Right ventricle myocardium inferior (tissue), 1 donor: ENCODE data around the gene GLOD5. TPM values are rescaled to one million over a fixed set of nuclear protein-coding genes. Genes with fewer than 3 reads are reported as not detected.

Experiments
- ATAC-seq: fragments of 200-7000 bp; cut with Tn5 transposase; one replicate; pipeline ENCODE4 v1.9.1; 2020; ENCODE audit warnings: mild to moderate bottlenecking, moderate library complexity
- DNase-seq: peaks from one replicate; pipeline ENCODE4 v3.0.0; 2021; ENCODE audit errors: missing footprints
- intact Hi-C: fragments of 100-400 bp; cut with DNase I; formaldehyde crosslinking; loops from one replicate; pipeline ENCODE4 v1.11.0; 2022
- long read RNA-seq: library from polyadenylated mRNA; unstranded; transcript quantifications from one replicate; pipeline ENCODE4 v2.0.0, GENCODE V29; 2021
- total RNA-seq: library from RNA; stranded (reverse); fragmentation: NEBNext Ultra II Directional; extraction: Animal tissue kit (Norgen Biotek cat#: 25700); gene quantifications from one replicate; pipeline ENCODE4 v1.2.1, GENCODE V29; 2021
- donor health status: DM: no; HTN: yes; CAD: no; lungs with severe emphysema.

GLOD5 gene
- not detected for total RNA-seq
- long read RNA-seq, result 0 reads

GRCh38 chrX:48761674-48762471 lies at the start of gene GLOD5:
TSS of gene GLOD5 (plus strand) at chrX:48761747. CDS start at chrX:48761791, 44 bp downstream.
- no peak for DNase-seq
- no peak for ATAC-seq
- intact Hi-C loops, result no loop called here

GRCh38 chrX:48711929-48712505 lies 49.5 kb upstream of the GLOD5 start:
- DNase-seq, result no peak
- ATAC-seq, result no peak
- intact Hi-C loops, result no loop called here

- intact Hi-C loops, result no loop called here
- DNase-seq (no peak), ATAC-seq (no peak)
Observed at GRCh38 chrX:48713847-48714246, 47.7 kb upstream of the GLOD5 start.

- intact Hi-C loops, result no loop called here
- ATAC-seq (no peak), DNase-seq (no peak)
Observed at GRCh38 chrX:48714573-48714972, 47.0 kb upstream of the GLOD5 start.

DNA sequence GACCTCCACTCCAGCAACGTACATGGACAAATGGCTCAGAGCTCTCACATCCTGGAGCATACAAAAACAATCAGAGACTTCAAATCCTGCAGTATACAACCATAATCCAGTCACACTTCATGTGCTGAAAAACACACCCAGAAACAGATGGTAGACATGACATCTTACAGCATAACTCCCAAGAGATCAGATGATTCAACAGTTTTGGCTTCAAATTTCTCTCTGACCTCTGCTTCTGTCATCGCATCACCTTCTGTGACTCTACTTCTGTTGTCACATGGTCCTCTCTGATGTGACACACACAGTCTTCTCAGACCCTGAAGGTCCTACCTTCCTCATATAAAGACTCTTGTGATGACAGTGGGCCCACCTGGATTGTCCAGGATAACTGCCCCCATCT lies 46.5 kb upstream of the GLOD5 start:
- ATAC-seq (peak; percentile 33), DNase-seq (no peak)
- intact Hi-C loops, result no loop called here

DNA sequence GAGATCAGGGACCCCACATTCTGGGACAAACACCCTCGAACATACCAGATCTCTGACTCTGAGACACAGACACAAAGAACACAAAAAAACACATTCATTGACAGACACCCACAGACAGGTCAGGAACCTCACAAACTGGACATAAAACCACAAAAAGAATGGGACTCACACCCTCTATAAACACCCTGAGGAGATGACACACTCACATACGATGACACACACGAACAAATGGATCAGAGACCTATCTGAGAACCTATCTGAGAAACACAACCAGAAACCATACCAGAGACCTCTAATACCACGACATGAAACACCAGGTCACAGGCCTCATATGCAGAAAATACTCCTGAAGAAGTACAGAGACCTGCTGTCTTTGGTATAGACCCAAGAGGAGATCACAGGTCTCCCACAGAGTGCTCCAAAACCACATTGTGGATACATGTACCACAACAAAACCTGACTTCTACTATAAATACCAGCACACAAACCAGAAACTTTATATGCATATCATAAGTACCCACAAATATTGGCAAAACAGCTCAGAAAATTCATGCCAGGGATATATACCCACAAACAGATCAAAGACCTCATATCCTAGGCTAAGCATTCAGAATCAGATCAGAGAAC lies 45.6 kb upstream of the GLOD5 start:
- no peak for ATAC-seq

GRCh38 chrX:48719958-48720357 lies 41.6 kb upstream of the GLOD5 start:
- ATAC-seq (no peak), DNase-seq (no peak)
- intact Hi-C loops, result no loop called here

More for the DNA sequence above, 45.6 kb upstream of the GLOD5 start:
- intact Hi-C loops, result no loop called here
- no peak for DNase-seq

- no peak for DNase-seq
- no peak for ATAC-seq
- intact Hi-C loops, result no loop called here
Observed at GRCh38 chrX:48720577-48721250, 40.8 kb upstream of the GLOD5 start.

DNA sequence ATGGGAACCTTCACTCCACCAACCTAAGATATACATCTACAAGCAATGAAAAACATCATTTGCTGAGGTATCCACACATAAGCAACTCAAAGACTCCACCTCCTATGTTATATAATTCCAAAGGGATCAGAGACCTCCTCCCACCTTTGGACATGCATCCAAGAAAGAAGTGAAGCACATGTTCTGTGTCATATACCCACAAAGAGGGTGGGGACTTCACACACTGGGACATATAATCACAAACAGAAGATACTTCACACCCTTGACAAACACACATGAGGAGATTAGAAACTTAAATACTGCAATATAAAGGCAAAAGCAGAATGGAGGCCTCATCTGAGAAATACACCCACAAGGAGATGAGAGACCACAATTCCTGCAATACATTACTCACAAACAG lies 39.6 kb upstream of the GLOD5 start:
- intact Hi-C loops, result no loop called here
- no peak for ATAC-seq

DNA sequence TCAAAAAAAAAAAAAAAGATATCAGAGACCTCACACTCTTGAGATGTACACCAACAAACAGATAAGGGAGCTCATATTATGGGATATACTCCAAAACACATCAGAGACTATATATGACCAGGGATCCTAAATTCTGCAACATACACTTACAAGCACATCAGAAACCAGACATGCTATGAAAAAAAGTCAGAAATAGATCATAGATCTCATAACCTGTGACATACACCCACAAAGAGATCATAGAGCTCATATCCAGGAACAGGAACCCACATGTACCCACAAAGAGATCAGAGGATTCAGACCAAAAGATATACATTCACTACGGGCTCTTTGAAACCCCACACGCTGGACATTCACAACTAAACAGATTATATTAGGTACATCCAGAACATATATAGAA lies 35.0 kb upstream of the GLOD5 start:
- intact Hi-C loops, result no loop called here
- DNase-seq (no peak), ATAC-seq (no peak)

More for the DNA sequence above, 39.6 kb upstream of the GLOD5 start:
- DNase-seq, result no peak

DNA sequence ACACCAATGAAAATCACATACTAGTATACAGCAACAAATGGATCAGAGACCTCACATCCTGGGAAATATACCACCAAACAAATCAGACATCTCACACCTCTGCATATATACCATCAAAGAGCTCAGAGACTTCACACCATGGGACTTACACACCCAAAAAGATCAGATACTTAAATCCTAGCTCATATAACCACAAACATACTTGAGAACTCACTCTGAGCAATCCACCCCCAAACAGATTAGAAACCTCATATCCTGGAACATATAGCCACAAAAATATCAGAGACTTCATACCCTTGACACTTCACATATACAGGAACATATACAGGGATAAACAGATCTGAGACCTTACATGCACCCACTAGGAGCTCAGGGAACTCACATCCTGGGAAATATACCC lies 32.9 kb upstream of the GLOD5 start:
- ATAC-seq (no peak), DNase-seq (no peak)
- intact Hi-C loops, result no loop called here

DNA sequence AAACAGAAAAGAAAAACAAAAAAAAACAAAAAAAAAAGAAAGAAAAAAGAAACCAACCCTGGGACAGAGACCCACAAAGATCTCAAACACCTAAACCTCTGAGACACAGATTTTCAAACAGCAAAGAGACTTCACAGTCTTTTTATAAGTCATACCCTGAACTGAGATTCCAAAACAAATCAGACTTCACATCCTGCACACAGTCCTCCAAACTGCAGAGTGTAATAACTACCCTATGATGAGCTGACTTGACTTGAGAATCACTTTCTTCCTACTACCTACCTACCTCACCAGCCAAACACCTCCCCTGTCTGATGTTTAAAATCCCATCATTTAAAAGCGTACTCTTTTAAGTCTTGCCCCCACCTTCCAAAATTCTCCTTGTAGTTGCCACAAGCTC lies 25.2 kb upstream of the GLOD5 start:
- ATAC-seq, result no peak
- DNase-seq, result no peak
- intact Hi-C loops, result loop anchor here (2.0 to 5.0 kb wide), 2 partner anchors 39 to 64 kb away; partner anchors contain the start of gene SUV39H1

DNA sequence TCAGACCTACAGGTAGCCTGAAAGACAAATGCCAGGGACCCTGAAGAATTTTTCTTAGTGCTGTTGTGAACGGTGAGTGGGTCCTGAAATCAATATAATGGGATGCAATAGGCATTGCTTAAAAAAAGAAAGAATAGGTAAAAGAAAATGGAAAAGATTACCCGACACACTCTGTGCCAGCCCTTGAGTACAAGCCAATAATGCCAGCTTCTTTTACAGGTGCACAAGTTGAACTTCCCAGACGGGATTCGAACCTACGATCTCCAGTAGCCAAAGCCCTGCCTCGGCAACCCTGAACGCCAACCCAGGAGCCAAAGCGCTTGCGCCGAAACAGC lies 24.7 kb upstream of the GLOD5 start:
- ATAC-seq (no peak), DNase-seq (no peak)
- intact Hi-C loops, result loop anchor here (2.0 to 5.0 kb wide), 2 partner anchors 40 to 64 kb away; partner anchors contain the start of gene SUV39H1

- DNase-seq (peak; percentile 93), ATAC-seq (peak; percentile 100)
- intact Hi-C loops, result loop anchor here (2.0 to 5.0 kb wide), 2 partner anchors 40 to 63 kb away; partner anchors contain the start of gene SUV39H1
Observed at GRCh38 chrX:48737213-48737938, 24.2 kb upstream of the GLOD5 start.

DNA sequence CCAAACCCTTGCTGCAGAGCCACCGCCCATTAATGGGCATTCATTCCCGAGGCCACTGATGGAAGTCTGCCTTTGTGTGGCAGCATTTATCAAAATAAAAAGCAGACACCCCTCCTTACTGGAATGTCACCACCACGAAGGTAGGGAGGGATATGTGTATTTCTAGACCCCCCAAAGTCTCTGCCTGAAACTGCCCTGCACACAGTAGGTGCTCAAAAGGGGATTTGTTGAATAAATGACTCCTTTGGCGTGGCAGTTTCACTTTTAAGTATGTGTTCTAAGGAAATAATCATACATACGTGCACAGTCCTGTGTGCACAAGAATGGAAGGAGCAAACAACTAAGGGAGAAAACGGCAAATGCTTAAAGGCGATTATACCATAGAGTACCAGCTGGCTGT lies 23.6 kb upstream of the GLOD5 start:
- DNase-seq (no peak), ATAC-seq (no peak)
- intact Hi-C loops, result loop anchor here (2.0 to 5.0 kb wide), 2 partner anchors 41 to 63 kb away; partner anchors contain the start of gene SUV39H1

DNA sequence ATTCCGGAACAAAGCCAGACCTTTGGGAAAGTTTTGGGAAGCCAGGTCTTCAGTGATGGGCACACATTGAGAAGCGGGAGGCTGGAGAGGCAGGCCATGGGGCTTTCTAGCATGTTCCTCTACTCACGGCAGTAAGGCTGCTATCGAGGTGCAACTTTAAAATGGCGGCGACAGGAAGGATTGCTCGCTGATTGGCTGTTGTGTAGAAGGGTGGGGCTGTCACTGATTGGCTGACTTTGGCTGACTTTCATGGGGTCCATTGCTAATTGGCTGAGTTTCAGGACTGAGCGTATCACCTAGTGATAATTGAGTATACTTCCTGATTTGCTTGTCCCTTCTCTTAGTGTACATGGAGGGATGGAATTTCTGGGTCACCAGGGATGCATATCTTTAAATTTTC lies 19.7 kb upstream of the GLOD5 start:
- intact Hi-C loops, result no loop called here
- no peak for DNase-seq

GRCh38 chrX:48745222-48745621 lies 16.3 kb upstream of the GLOD5 start:
- no peak for ATAC-seq
- DNase-seq, result no peak
- intact Hi-C loops, result no loop called here

More for the DNA sequence above, 19.7 kb upstream of the GLOD5 start:
- no peak for ATAC-seq

- DNase-seq (no peak), ATAC-seq (no peak)
- intact Hi-C loops, result no loop called here
Observed at GRCh38 chrX:48747415-48748016, 14.0 kb upstream of the GLOD5 start.
